Measurements from ENCODE around the gene CSNK1A1.
"Not testable (repeated sequence)": the region's sequence is repeated elsewhere in the genome, so short reads cannot be mapped to it uniquely, and the experiment has no call there.

Gene CSNK1A1

GRCh38 chr5:149488645-149489306 is 62.5 kb downstream of the CSNK1A1 start:
- no peak for DNase-seq

- no peak for DNase-seq
Observed at GRCh38 chr5:149487672-149488071, 63.6 kb downstream of the CSNK1A1 start.

- no peak for DNase-seq
Observed at GRCh38 chr5:149486726-149487635, 64.3 kb downstream of the CSNK1A1 start.

- DNase-seq: no peak
Observed at GRCh38 chr5:149485655-149486615, 65.3 kb downstream of the CSNK1A1 start.

GRCh38 chr5:149481485-149481884 is 69.8 kb downstream of the CSNK1A1 start:
- DNase-seq: no peak

GRCh38 chr5:149478761-149479160 is 72.5 kb downstream of the CSNK1A1 start:
- DNase-seq: no peak

DNA sequence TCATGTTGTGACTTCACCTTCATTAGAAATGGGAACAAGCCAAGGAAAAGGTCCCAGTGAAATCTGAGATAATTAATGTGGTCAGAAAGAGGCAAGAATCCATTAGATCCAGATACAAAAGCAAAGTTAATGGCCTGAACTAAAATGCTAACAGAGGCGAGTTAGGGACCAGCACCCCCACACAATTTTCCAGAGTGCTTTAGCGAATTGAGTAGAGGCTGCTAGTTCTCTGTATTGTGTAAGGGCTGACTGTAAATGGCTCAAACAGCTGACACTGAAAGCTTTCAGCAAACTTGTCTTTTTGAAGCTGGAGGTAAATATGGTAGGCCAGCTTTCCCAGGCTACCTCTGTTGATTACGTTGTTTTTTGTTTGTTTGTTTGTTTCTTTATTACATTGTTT is 75.5 kb downstream of the CSNK1A1 start:
- DNase-seq: no peak

- no peak for DNase-seq
Observed at GRCh38 chr5:149474198-149474597, 77.0 kb downstream of the CSNK1A1 start.

GRCh38 chr5:149473441-149473840 is 77.8 kb downstream of the CSNK1A1 start:
- DNase-seq: no peak

GRCh38 chr5:149472399-149472798 is 78.8 kb downstream of the CSNK1A1 start:
- DNase-seq: no peak

GRCh38 chr5:149471406-149472183 is 79.6 kb downstream of the CSNK1A1 start:
- no peak for DNase-seq

GRCh38 chr5:149470942-149471341 is 80.3 kb downstream of the CSNK1A1 start:
- DNase-seq: no peak

GRCh38 chr5:149466457-149466972 is 84.7 kb downstream of the CSNK1A1 start:
- no peak for DNase-seq

DNA sequence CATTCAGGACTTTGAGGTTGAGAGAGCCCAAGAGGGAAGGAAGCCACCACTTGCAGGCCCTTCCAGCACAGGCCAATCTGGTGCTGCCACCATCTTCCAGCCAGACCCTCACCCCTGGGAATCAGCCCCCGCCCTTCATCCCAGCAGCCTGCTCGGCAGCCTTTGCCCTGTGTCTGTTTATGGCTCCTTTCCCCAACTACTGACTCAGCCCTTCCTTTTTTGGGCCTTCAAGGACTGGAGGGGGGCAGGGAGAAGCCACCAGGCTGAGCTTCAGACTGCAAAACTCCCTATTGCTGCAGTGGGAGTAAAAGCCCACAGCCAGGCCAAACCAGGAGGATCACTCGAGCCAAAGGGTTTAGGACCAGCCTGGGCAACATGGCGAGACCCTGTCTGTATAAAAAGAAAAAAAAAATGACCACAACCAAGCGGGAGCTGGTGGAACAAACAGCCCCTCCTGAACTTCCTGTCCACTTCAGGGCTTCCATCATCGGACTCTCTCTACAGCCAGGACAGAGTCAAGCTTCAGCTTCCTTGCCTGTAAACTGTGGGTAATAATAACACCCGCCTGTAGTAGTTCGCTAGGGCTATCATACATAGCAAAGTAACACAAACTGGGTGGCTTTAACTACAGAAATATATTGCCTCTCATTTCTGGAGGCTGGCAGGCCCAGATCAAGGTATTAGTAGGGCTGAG is 86.3 kb downstream of the CSNK1A1 start:
- DNase-seq: no peak

GRCh38 chr5:149461907-149462306 is 89.3 kb downstream of the CSNK1A1 start:
- not testable (repeated sequence) for DNase-seq

GRCh38 chr5:149459891-149460290 is 91.3 kb downstream of the CSNK1A1 start:
- no peak for DNase-seq

DNA sequence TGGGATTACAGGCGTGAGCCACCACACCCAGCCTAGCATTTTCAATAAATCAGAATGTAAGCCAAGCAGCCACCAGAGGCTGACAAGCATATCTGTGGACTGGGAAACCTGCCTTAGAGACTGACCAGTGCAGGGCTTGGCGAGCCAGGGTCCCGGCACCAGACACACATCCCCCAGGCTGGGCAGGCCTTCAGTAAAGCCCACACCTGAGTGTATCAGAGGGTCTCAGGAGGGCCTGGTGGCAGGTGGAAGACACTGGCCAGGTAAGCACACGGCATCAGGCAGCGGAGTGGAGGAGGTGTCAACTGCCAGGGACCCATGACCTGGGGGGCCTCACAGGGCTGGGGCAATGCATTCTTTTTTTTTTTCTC is 93.9 kb downstream of the CSNK1A1 start:
- no peak for DNase-seq

DNA sequence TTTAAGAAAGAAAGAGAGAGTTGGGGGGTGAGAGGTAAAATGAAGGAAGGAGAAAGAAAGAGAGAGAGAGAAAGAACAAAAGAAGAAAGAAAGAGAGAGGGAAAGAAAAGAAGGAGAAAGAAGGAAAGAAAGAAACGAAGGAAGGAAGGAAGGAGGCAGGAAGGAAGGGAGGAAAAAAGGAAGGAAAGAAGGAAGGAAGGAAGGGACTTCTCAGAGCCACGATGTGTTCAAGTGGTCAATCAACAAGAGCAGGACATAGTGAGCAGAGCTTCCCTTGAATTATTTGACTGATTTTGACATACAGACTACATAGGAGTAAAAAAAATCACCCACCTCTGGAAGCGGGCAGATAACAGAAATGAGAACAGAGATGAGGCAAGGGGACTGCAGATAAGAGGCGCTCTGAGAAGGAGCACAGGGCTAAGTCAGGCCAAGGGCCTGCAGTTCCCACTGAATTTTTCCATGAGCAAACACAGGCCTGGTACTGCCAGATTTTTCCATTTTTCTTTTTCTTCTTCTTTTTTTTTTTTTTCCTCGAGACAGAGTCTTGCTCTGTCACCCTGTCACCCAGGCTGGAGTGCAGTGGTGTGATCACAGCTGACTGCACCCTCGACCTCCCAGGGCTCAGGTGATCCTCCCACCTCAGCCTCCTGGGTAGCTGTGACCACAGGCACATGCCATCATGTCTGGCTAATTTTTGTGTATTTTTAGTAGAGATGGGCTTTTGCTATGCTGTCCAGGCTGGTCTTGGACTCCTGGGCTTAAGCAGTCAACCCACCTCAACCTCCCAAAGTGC is 94.4 kb downstream of the CSNK1A1 start:
- DNase-seq: no peak

DNA sequence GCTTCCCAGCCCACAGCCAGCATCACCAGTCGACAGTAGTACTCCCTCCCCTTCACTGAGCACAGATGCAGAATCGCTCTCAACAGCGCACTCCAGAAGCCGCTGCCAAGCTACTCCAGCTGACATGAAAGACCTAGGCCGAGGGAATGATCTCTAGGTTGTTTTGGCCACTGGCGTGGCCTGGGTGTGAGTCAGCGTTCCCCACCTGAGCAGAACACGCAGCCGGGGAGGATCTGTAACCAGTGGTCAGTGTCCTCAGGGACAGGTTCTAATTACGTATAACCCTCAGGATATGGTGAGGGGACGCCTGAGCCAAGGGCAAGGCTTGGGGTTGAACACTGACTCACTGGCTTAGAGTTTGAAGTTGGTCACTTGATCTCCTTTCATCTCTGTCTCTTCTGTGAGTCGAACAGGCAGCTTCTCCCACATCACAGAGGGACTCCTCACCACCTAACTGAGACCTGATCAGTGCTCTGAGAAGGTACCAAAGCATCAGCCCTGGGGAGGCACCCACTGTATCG is 95.3 kb downstream of the CSNK1A1 start:
- no peak for DNase-seq

All from activated T-cell treated with anti-CD3 and anti-CD28 coated beads for 4 hours (primary cell).